Keratinocyte (primary cell): ENCODE results near the gene ADAMTS2.

Experiments
- CTCF ChIP-seq, 3 experiments: IDR thresholded peaks in 1 of 3; conservative IDR thresholded peaks in 1 of 3; optimal IDR thresholded peaks in 1 of 3; 2 replicates in 2 of 3; 3 replicates in 1 of 3; pipeline versions ENCODE3 to v1.5.1; 2011; ENCODE audit warnings: low read length in 3 of 3, mild to moderate bottlenecking in 3 of 3, moderate library complexity in 2 of 3, control low read depth in 1 of 3, inconsistent platforms in 1 of 3; ENCODE audit not compliant: insufficient read depth in 2 of 3; ENCODE audit errors: extremely low read depth in 1 of 3
- EZH2 ChIP-seq: IDR thresholded peaks from one replicate; pipeline ENCODE4 v1.6.1; 2012; ENCODE audit warnings: inconsistent platforms, mild to moderate bottlenecking, low read length, moderate library complexity

GRCh38 chr5:179231309-179231708, 114.0 kb downstream of the ADAMTS2 start:
- TF ChIP-seq CTCF (optimal IDR thresholded peaks at IDR 0.05 in 1 of 3, IDR thresholded peaks at IDR 0.05 in 1 of 3, conservative IDR thresholded peaks at IDR 0.05 in 1 of 3; ENCODE audit: extremely low read depth in 1 of 3, insufficient read depth in 2 of 3, low read length in 3 of 3) = no peak
- no peak for TF ChIP-seq EZH2
